ENCODE results near the gene TMEM14B. TPM values are rescaled to one million over a fixed set of nuclear protein-coding genes. Genes with fewer than 3 reads are reported as not detected.

Gene TMEM14B
- total RNA-seq, 1 experiment from 2014 or later: 122 TPM

- intact Hi-C loops (cut with micrococcal nuclease): no loop called here
- POLR2A ChIA-PET: interaction anchor here (1.4 kb wide), 1 partner anchor 14 kb away, joined by 4 read pairs; no protein-coding TSS in a partner anchor
- no peak for TF ChIP-seq CTCF (IDR thresholded peaks at IDR 0.05; ENCODE audit: unreplicated experiment)
Observed at GRCh38 chr6:10794239-10794638, 46.6 kb downstream of the TMEM14B start.

GRCh38 chr6:10800810-10801209 lies 53.2 kb downstream of the TMEM14B start:
- Mint-ChIP-seq H3K4me1 (ENCODE audit: insufficient read depth, unreplicated experiment) (peaks cover 8% of the 10 kb centered on the region), H3K9me3 (ENCODE audit: unreplicated experiment) (no peaks in the 10 kb centered on the region), H3K27me3 (ENCODE audit: insufficient read depth, unreplicated experiment) (no peaks in the 10 kb centered on the region), H3K27ac (ENCODE audit: low read depth, unreplicated experiment) (peak overlapping the region; percentile 57), H3K4me3 (ENCODE audit: unreplicated experiment) (no peak overlapping the region), H3K36me3 (ENCODE audit: insufficient read depth, unreplicated experiment) (no peaks in the 10 kb centered on the region)
- no TSS peak for BruUV-seq (replicated peaks)
- no peak for TF ChIP-seq CTCF (IDR thresholded peaks at IDR 0.05; ENCODE audit: unreplicated experiment)
- intact Hi-C loops (cut with micrococcal nuclease): loop anchor here (1.0 to 5.0 kb wide), 5 partner anchors 41 to 323 kb away; partner anchors contain the start of genes C6orf52, PAK1IP1 and TMEM14C
- ChIA-PET CTCF (interaction anchor here (0.5 to 3.7 kb wide), 12 partner anchors 10 to 381 kb away, joined by 3 to 41 read pairs (median 4); no protein-coding TSS in a partner anchor), POLR2A (interaction anchor here (0.6 to 1.2 kb wide), 7 partner anchors 53 to 1811 kb away, joined by 3 to 7 read pairs (median 4); partner anchors contain the start of genes C6orf52 and PAK1IP1)
- DNase-seq (ENCODE audit: unreplicated experiment): peak; percentile 76

More at GRCh38 chr6:10794239-10794638, 46.6 kb downstream of the TMEM14B start:
- Mint-ChIP-seq H3K27ac (ENCODE audit: low read depth, unreplicated experiment) (no peak overlapping the region), H3K36me3 (ENCODE audit: insufficient read depth, unreplicated experiment) (peaks cover 8% of the 10 kb centered on the region), H3K4me1 (ENCODE audit: insufficient read depth, unreplicated experiment) (no peaks in the 10 kb centered on the region), H3K27me3 (ENCODE audit: insufficient read depth, unreplicated experiment) (no peaks in the 10 kb centered on the region), H3K9me3 (ENCODE audit: unreplicated experiment) (no peaks in the 10 kb centered on the region), H3K4me3 (ENCODE audit: unreplicated experiment) (no peak overlapping the region)
- BruUV-seq (replicated peaks): no TSS peak
- CTCF ChIA-PET: interaction anchor here (2.3 kb wide), 1 partner anchor 316 kb away, joined by 5 read pairs; no protein-coding TSS in a partner anchor
- no peak for DNase-seq (ENCODE audit: unreplicated experiment)

- no TSS peak for BruUV-seq (replicated peaks)
- ChIA-PET CTCF (interaction anchor here (0.7 to 3.7 kb wide), 27 partner anchors 8 to 695 kb away, joined by 3 to 41 read pairs (median 4); partner anchors contain the start of gene PAK1IP1), POLR2A (interaction anchor here (0.7 to 1.2 kb wide), 5 partner anchors 53 to 1810 kb away, joined by 3 to 7 read pairs (median 4); partner anchors contain the start of genes C6orf52 and PAK1IP1)
- intact Hi-C loops (cut with micrococcal nuclease): loop anchor here (1.0 to 5.0 kb wide), 5 partner anchors 41 to 323 kb away; partner anchors contain the start of genes C6orf52, PAK1IP1 and TMEM14C
- peak; percentile 72 for DNase-seq (ENCODE audit: unreplicated experiment)
- Mint-ChIP-seq H3K36me3 (ENCODE audit: insufficient read depth, unreplicated experiment) (no peaks in the 10 kb centered on the region), H3K4me3 (ENCODE audit: unreplicated experiment) (no peak overlapping the region), H3K27me3 (ENCODE audit: insufficient read depth, unreplicated experiment) (no peaks in the 10 kb centered on the region), H3K27ac (ENCODE audit: low read depth, unreplicated experiment) (peak overlapping the region; percentile 57), H3K4me1 (ENCODE audit: insufficient read depth, unreplicated experiment) (peaks cover 8% of the 10 kb centered on the region), H3K9me3 (ENCODE audit: unreplicated experiment) (no peaks in the 10 kb centered on the region)
- TF ChIP-seq CTCF (IDR thresholded peaks at IDR 0.05; ENCODE audit: unreplicated experiment): peak; percentile 96
Observed at GRCh38 chr6:10801224-10801848, 53.7 kb downstream of the TMEM14B start.

Other genes starting within 250 kb of the TMEM14B start
- gene GCNT2, start 226.5 kb upstream of the TMEM14B start, total RNA-seq (2022): 0.63 and 0.96 TPM in 2 replicates
- 5.0 and 6.5 TPM in 2 replicates for gene C6orf52, start 53.2 kb upstream of the TMEM14B start, total RNA-seq (2022)
- gene PAK1IP1, start 52.8 kb upstream of the TMEM14B start, total RNA-seq (2022): 27.0 and 38.1 TPM in 2 replicates
- 159 and 160 TPM in 2 replicates for gene TMEM14C, start 24.7 kb upstream of the TMEM14B start, total RNA-seq (2022)
- not detected in 2 replicates for gene MAK, start 90.7 kb downstream of the TMEM14B start, total RNA-seq (2022)
- not detected in 2 replicates for gene GCM2, start 134.2 kb downstream of the TMEM14B start, total RNA-seq (2022)
- not detected in 2 replicates for gene SYCP2L, start 139.2 kb downstream of the TMEM14B start, total RNA-seq (2022)